ENCODE measurements around the gene TP73.

TP73 gene

DNA sequence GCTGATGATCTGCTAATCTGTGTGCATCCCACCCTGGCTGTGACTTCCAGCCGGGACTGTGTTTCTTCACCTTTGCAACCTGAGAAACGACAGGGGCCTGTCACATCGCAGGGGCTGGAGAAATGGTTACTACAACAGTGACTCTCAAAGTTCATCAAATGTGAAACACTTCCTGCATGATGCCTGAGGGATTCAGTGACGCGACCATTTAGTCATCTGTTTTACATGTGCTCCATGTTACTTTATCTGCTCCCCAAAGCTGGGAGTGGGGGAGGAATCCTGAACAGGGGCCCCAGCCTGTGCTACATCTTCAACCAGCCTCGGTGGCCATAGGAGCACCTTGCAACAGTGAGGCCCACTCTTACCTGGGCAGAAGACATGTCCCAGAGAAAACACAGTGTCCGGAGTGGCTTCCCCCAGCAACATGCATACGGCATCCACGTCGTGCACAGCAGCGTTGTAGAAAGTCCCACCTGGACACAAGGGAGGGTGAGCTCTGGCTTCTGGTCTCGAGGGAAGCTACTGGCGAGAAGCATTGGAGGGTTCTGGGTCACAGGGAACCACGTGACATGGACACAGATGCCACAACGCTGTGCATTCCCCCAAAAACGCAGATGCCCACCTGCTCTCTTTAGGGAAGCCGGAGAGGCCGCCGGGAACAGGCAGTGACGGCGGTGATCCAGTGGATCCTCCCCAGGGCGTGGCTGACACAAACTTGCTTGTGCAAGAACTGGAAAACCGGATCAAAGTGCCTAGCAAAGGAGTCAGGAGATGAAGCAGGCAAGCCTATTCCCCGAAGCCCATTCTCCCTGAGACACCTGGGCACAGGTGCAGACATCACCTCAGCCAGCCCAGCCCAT is 90.4 kb downstream of the TP73 start:
- H3K4me1 ChIP-seq (ENCODE audit: insufficient read depth, insufficient read length): peaks cover 19% of the 10 kb centered on the region
- TF ChIP-seq ZNF274 (IDR thresholded peaks at IDR 0.05; ENCODE audit: low read depth, low read length) (no peak), SUZ12 (IDR thresholded peaks at IDR 0.05; ENCODE audit: extremely low read depth, insufficient read depth, insufficient read length) (no peak), YY1 (IDR thresholded peaks at IDR 0.05; ENCODE audit: insufficient read depth, insufficient read length) (no peak)
- DNase-seq (ENCODE audit: low read depth, low spot score): no peak
- H3K36me3 ChIP-seq (ENCODE audit: insufficient read depth, insufficient read length, low read length): peaks cover 69% of the 10 kb centered on the region
- H3K9me3 ChIP-seq (ENCODE audit: insufficient read depth, low read length): no peaks in the 10 kb centered on the region
- H3K9ac ChIP-seq (ENCODE audit: insufficient read length, low read depth): no peak overlapping the region
- no peak overlapping the region for H3K4me3 ChIP-seq (ENCODE audit: insufficient read length, low read depth)
- no peaks in the 10 kb centered on the region for H3K27me3 ChIP-seq (ENCODE audit: insufficient read depth, insufficient read length)

GRCh38 chr1:3743421-3743820 is 91.1 kb downstream of the TP73 start:
- TF ChIP-seq ZNF274 (IDR thresholded peaks at IDR 0.05; ENCODE audit: low read depth, low read length) (no peak), YY1 (IDR thresholded peaks at IDR 0.05; ENCODE audit: insufficient read depth, insufficient read length) (no peak), SUZ12 (IDR thresholded peaks at IDR 0.05; ENCODE audit: extremely low read depth, insufficient read depth, insufficient read length) (no peak)
- H3K4me1 ChIP-seq (ENCODE audit: insufficient read depth, insufficient read length): peaks cover 19% of the 10 kb centered on the region
- H3K9ac ChIP-seq (ENCODE audit: insufficient read length, low read depth): no peak overlapping the region
- H3K27me3 ChIP-seq (ENCODE audit: insufficient read depth, insufficient read length): no peaks in the 10 kb centered on the region
- DNase-seq (ENCODE audit: low read depth, low spot score): no peak
- H3K36me3 ChIP-seq (ENCODE audit: insufficient read depth, insufficient read length, low read length): peaks cover 62% of the 10 kb centered on the region
- H3K4me3 ChIP-seq (ENCODE audit: insufficient read length, low read depth): no peak overlapping the region
- H3K9me3 ChIP-seq (ENCODE audit: insufficient read depth, low read length): no peaks in the 10 kb centered on the region

GRCh38 chr1:3743826-3744225 is 91.5 kb downstream of the TP73 start:
- Histone ChIP-seq H3K4me3 (ENCODE audit: insufficient read length, low read depth) (no peak overlapping the region), H3K9me3 (ENCODE audit: insufficient read depth, low read length) (no peaks in the 10 kb centered on the region), H3K36me3 (ENCODE audit: insufficient read depth, insufficient read length, low read length) (peaks cover 58% of the 10 kb centered on the region), H3K27me3 (ENCODE audit: insufficient read depth, insufficient read length) (no peaks in the 10 kb centered on the region), H3K4me1 (ENCODE audit: insufficient read depth, insufficient read length) (peaks cover 19% of the 10 kb centered on the region), H3K9ac (ENCODE audit: insufficient read length, low read depth) (no peak overlapping the region)
- DNase-seq (ENCODE audit: low read depth, low spot score): no peak
- no peak for TF ChIP-seq SUZ12 (IDR thresholded peaks at IDR 0.05; ENCODE audit: extremely low read depth, insufficient read depth, insufficient read length)
- no peak for TF ChIP-seq YY1 (IDR thresholded peaks at IDR 0.05; ENCODE audit: insufficient read depth, insufficient read length)
- TF ChIP-seq ZNF274 (IDR thresholded peaks at IDR 0.05; ENCODE audit: low read depth, low read length): no peak

GRCh38 chr1:3744646-3745045 is 92.3 kb downstream of the TP73 start:
- Histone ChIP-seq H3K9me3 (ENCODE audit: insufficient read depth, low read length) (no peaks in the 10 kb centered on the region), H3K36me3 (ENCODE audit: insufficient read depth, insufficient read length, low read length) (peaks cover 51% of the 10 kb centered on the region), H3K27me3 (ENCODE audit: insufficient read depth, insufficient read length) (no peaks in the 10 kb centered on the region), H3K9ac (ENCODE audit: insufficient read length, low read depth) (peak overlapping the region; percentile 32), H3K4me1 (ENCODE audit: insufficient read depth, insufficient read length) (peaks cover 19% of the 10 kb centered on the region), H3K4me3 (ENCODE audit: insufficient read length, low read depth) (no peak overlapping the region)
- TF ChIP-seq SUZ12 (IDR thresholded peaks at IDR 0.05; ENCODE audit: extremely low read depth, insufficient read depth, insufficient read length) (no peak), YY1 (IDR thresholded peaks at IDR 0.05; ENCODE audit: insufficient read depth, insufficient read length) (no peak), ZNF274 (IDR thresholded peaks at IDR 0.05; ENCODE audit: low read depth, low read length) (no peak)
- no peak for DNase-seq (ENCODE audit: low read depth, low spot score)

GRCh38 chr1:3745071-3745470 is 92.8 kb downstream of the TP73 start:
- H3K9ac ChIP-seq (ENCODE audit: insufficient read length, low read depth): peak overlapping the region; percentile 72
- no peak overlapping the region for H3K4me3 ChIP-seq (ENCODE audit: insufficient read length, low read depth)
- H3K9me3 ChIP-seq (ENCODE audit: insufficient read depth, low read length): no peaks in the 10 kb centered on the region
- H3K4me1 ChIP-seq (ENCODE audit: insufficient read depth, insufficient read length): peaks cover 19% of the 10 kb centered on the region
- H3K36me3 ChIP-seq (ENCODE audit: insufficient read depth, insufficient read length, low read length): peaks cover 47% of the 10 kb centered on the region
- TF ChIP-seq YY1 (IDR thresholded peaks at IDR 0.05; ENCODE audit: insufficient read depth, insufficient read length) (no peak), SUZ12 (IDR thresholded peaks at IDR 0.05; ENCODE audit: extremely low read depth, insufficient read depth, insufficient read length) (no peak), ZNF274 (IDR thresholded peaks at IDR 0.05; ENCODE audit: low read depth, low read length) (no peak)
- DNase-seq (ENCODE audit: low read depth, low spot score): no peak
- H3K27me3 ChIP-seq (ENCODE audit: insufficient read depth, insufficient read length): no peaks in the 10 kb centered on the region

DNA sequence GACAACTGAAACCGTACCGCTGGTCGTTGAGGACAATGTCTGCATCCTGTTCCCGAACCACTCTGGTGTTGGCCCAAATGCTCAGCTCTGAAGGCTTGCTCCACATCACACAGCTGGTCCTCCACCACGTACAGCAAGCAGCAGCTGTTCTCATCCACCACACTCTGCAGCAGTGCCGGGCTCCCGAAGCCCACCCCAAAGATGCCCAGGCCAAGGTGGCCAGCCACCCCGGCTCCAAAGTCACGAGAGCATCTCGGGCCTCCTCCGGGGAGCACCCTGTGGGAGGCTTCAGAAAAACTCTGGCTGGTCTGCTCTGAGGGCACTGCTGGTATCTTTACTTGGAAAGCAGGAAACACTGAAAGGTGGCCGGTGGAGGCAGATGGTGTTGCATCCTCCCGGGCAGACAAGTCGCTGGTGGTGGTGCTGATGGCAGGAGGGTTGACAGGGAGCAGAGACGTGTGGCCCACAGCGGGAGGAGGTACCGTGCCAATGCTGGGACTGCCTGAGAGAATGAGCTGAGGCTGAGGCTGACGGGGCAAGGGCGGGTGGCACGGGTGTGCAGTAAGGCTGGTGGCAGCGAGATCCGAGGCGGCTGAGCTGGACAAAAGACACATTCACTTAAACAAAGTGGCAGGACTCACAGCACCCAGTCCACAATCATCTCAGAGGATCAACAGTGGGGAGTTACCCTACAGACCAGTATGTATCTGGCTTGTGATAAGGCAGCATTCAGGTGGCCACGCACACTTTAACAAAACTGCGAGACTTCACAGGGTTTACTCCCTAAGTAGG is 93.5 kb downstream of the TP73 start:
- peaks cover 41% of the 10 kb centered on the region for H3K36me3 ChIP-seq (ENCODE audit: insufficient read depth, insufficient read length, low read length)
- H3K27me3 ChIP-seq (ENCODE audit: insufficient read depth, insufficient read length): no peaks in the 10 kb centered on the region
- no peak for DNase-seq (ENCODE audit: low read depth, low spot score)
- peak overlapping the region; percentile 78 for H3K4me3 ChIP-seq (ENCODE audit: insufficient read length, low read depth)
- H3K9ac ChIP-seq (ENCODE audit: insufficient read length, low read depth): peak overlapping the region; percentile 85
- H3K4me1 ChIP-seq (ENCODE audit: insufficient read depth, insufficient read length): peaks cover 19% of the 10 kb centered on the region
- TF ChIP-seq YY1 (IDR thresholded peaks at IDR 0.05; ENCODE audit: insufficient read depth, insufficient read length) (no peak), ZNF274 (IDR thresholded peaks at IDR 0.05; ENCODE audit: low read depth, low read length) (no peak), SUZ12 (IDR thresholded peaks at IDR 0.05; ENCODE audit: extremely low read depth, insufficient read depth, insufficient read length) (no peak)
- no peaks in the 10 kb centered on the region for H3K9me3 ChIP-seq (ENCODE audit: insufficient read depth, low read length)

- peak overlapping the region; percentile 78 for H3K4me3 ChIP-seq (ENCODE audit: insufficient read length, low read depth)
Observed at GRCh38 chr1:3746389-3746829, 94.1 kb downstream of the TP73 start.

More at GRCh38 chr1:3746389-3746829, 94.1 kb downstream of the TP73 start:
- DNase-seq (ENCODE audit: low read depth, low spot score): peak; percentile 36
- Histone ChIP-seq H3K36me3 (ENCODE audit: insufficient read depth, insufficient read length, low read length) (peaks cover 38% of the 10 kb centered on the region), H3K9me3 (ENCODE audit: insufficient read depth, low read length) (no peaks in the 10 kb centered on the region), H3K4me1 (ENCODE audit: insufficient read depth, insufficient read length) (peaks cover 19% of the 10 kb centered on the region), H3K9ac (ENCODE audit: insufficient read length, low read depth) (peak overlapping the region; percentile 85), H3K27me3 (ENCODE audit: insufficient read depth, insufficient read length) (no peaks in the 10 kb centered on the region)
- no peak for TF ChIP-seq YY1 (IDR thresholded peaks at IDR 0.05; ENCODE audit: insufficient read depth, insufficient read length)
- no peak for TF ChIP-seq SUZ12 (IDR thresholded peaks at IDR 0.05; ENCODE audit: extremely low read depth, insufficient read depth, insufficient read length)
- no peak for TF ChIP-seq ZNF274 (IDR thresholded peaks at IDR 0.05; ENCODE audit: low read depth, low read length)
